SU-DHL-6 (cell line): Measurements from ENCODE around the gene GABRA5.

Source experiments
- EZH2phosphoT487 ChIP-seq: fragments of 200-600 bp; sonication (generic), shearing (Covaris generic); conservative IDR thresholded peaks from 2 replicates; pipeline ENCODE4 v1.6.1; 2018; ENCODE audit warnings: mild to moderate bottlenecking, antibody characterized with exemption, low read length, moderate library complexity, mixed read lengths
- TF ChIP-seq, protein P1 (sequence below): fragments of 200-600 bp; sonication (generic); IDR thresholded peaks from one replicate; pipeline ENCODE4 v1.5.1; 2017; ENCODE audit warnings: antibody characterized with exemption, mild to moderate bottlenecking, low read length, moderate library complexity; ENCODE audit not compliant: insufficient read depth, poor library complexity, severe bottlenecking

DNA sequence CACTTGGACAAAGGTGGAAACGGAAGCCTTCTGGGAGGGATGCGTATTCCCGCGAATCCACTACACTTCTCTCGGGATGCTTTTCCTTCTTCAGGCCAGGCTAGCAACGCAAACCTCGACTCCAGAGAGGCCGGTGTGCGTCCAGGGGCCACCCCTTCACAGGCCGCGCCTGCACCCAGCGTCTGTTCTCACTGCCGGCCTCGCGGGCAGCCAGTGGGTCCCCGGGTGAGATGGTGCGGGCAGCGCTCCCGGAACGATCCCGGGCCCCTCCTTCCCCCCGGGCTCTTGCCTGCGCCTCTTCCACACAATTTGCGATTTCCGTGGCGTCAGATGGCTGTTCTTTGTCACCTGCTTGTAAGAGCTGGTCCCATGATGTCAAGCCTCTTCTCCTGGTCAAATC lies 27.3 kb downstream of the GABRA5 start:
- TF ChIP-seq, protein P1, sequence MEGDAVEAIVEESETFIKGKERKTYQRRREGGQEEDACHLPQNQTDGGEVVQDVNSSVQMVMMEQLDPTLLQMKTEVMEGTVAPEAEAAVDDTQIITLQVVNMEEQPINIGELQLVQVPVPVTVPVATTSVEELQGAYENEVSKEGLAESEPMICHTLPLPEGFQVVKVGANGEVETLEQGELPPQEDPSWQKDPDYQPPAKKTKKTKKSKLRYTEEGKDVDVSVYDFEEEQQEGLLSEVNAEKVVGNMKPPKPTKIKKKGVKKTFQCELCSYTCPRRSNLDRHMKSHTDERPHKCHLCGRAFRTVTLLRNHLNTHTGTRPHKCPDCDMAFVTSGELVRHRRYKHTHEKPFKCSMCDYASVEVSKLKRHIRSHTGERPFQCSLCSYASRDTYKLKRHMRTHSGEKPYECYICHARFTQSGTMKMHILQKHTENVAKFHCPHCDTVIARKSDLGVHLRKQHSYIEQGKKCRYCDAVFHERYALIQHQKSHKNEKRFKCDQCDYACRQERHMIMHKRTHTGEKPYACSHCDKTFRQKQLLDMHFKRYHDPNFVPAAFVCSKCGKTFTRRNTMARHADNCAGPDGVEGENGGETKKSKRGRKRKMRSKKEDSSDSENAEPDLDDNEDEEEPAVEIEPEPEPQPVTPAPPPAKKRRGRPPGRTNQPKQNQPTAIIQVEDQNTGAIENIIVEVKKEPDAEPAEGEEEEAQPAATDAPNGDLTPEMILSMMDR = no peak
- TF ChIP-seq EZH2phosphoT487 = no peak
